ENCODE results near the gene GSPT1. TPM values are rescaled to one million over a fixed set of nuclear protein-coding genes. Genes with fewer than 3 reads are reported as not detected.

GSPT1 gene
- total and polyA plus RNA-seq, 9 donors: 21.1 to 99.3 (median 74.8) TPM

- no peaks in the 10 kb centered on the region for H3K9me3 ChIP-seq
- 53 to 67% (median 61%) methylated on average over 13 of the region's 13 CpGs for WGBS, 3 donors
- peak overlapping the region in 1 of 2 donors; percentile 48 for H3K27ac ChIP-seq
- no peaks in the 10 kb centered on the region for H3K36me3 ChIP-seq
- no peaks in the 10 kb centered on the region for H3K27me3 ChIP-seq
- DNase-seq: no peak
- intact Hi-C loops (cut with DNase I): loop anchor here in 1 of 4 donors (10.0 kb wide), 1 partner anchor 58 kb away; the partner anchor contains the start of gene SNX29
- peak overlapping the region; percentile 34 for H3K4me3 ChIP-seq
- TF ChIP-seq EP300 (IDR thresholded peaks at IDR 0.05): no peak
- no peak for TF ChIP-seq POLR2A (IDR thresholded peaks at IDR 0.05)
- TF ChIP-seq CTCF (IDR thresholded peaks at IDR 0.05): no peak
- peaks cover 4% of the 10 kb centered on the region for H3K4me1 ChIP-seq (ENCODE audit: insufficient read depth)
Measured at GRCh38 chr16:11916524-11917285, 949 bp upstream of the GSPT1 start.

- Histone ChIP-seq H3K27me3 (no peaks in the 10 kb centered on the region), H3K36me3 (no peaks in the 10 kb centered on the region), H3K4me3 (peak overlapping the region; percentile 78), H3K4me1 (ENCODE audit: insufficient read depth) (peaks cover 6% of the 10 kb centered on the region), H3K9me3 (no peaks in the 10 kb centered on the region), H3K27ac (peak overlapping the region; percentile 78 to 87)
- intact Hi-C loops (cut with DNase I): loop anchor here in 1 of 4 donors (10.0 kb wide), 1 partner anchor 60 kb away; the partner anchor contains the start of gene SNX29
- TF ChIP-seq CTCF (IDR thresholded peaks at IDR 0.05) (peak in 1 of 3 donors; percentile 11), EP300 (IDR thresholded peaks at IDR 0.05) (no peak)
- 0 to 1% (median 1%) methylated on average over 24 to 79 of the region's 79 CpGs for WGBS, 3 donors
- DNase-seq: peak in 3 of 5 donors; percentile 41 to 68 (median 59)
Measured at GRCh38 chr16:11915114-11915643, 577 bp downstream of the GSPT1 start.

DNA sequence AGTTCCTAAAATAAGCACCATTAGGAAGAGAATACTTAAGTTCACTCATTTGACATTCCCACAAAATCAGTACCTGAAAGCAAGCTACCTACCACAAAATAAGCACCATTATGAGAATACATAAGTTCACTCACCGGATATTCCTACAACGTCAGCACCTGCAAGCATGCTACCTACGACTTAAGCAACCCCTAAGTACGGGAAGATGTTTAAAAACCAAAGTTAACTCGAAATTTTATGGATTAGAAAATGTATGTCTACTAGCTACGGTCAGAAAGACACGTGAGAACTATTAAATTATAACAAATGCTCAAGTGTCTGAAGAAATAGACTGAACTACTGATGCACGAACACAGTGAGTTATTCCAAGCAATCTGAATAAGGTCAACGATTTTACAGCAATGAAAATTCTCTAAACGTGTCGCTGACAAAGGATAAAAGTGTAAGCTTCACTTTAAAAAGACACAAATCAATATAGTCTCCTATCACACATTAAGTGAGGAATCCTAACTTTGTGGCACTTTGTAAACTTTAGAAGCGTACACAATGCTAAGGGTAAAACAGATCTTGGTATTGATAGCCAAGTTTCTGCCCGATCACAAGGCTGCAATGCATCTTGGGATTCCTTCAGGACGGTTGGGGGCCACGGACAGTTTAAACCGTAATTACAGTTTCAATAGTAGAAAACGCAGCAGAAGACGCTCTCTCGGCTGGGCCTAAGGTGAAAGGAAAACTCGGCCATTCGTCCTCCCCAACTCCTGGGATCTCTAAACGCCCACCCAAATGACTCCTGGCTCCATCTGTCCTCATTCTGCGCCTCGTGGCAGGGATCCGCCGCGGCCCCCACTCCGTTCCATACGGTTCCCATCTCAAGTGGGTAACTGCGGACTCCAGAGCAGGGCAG is 1.3 kb downstream of the GSPT1 start:
- WGBS, 3 donors: 2 to 5% (median 3%) methylated on average over 30 of the region's 30 CpGs
- H3K4me1 ChIP-seq (ENCODE audit: insufficient read depth): peaks cover 10% of the 10 kb centered on the region
- H3K27me3 ChIP-seq: no peaks in the 10 kb centered on the region
- H3K36me3 ChIP-seq: no peaks in the 10 kb centered on the region
- no peak for TF ChIP-seq CTCF (IDR thresholded peaks at IDR 0.05)
- TF ChIP-seq EP300 (IDR thresholded peaks at IDR 0.05): no peak
- TF ChIP-seq POLR2A (IDR thresholded peaks at IDR 0.05): no peak
- DNase-seq: peak in 2 of 5 donors; percentile 28 to 44
- H3K4me3 ChIP-seq: peak overlapping the region; percentile 78
- H3K27ac ChIP-seq: peak overlapping the region; percentile 78 to 87
- H3K9me3 ChIP-seq: no peaks in the 10 kb centered on the region
- intact Hi-C loops (cut with DNase I): loop anchor here in 1 of 4 donors (10.0 kb wide), 1 partner anchor 60 kb away; the partner anchor contains the start of gene SNX29

- DNase-seq: no peak
- WGBS, 3 donors: 61 to 69% (median 63%) methylated on average over 12 of the region's 12 CpGs
- H3K9me3 ChIP-seq: no peaks in the 10 kb centered on the region
- no peaks in the 10 kb centered on the region for H3K27me3 ChIP-seq
- no peak for TF ChIP-seq EP300 (IDR thresholded peaks at IDR 0.05)
- TF ChIP-seq CTCF (IDR thresholded peaks at IDR 0.05): no peak
- no peak for TF ChIP-seq POLR2A (IDR thresholded peaks at IDR 0.05)
- peaks cover 10% of the 10 kb centered on the region for H3K4me1 ChIP-seq (ENCODE audit: insufficient read depth)
- H3K36me3 ChIP-seq: no peaks in the 10 kb centered on the region
- intact Hi-C loops (cut with DNase I): loop anchor here in 1 of 4 donors (10.0 kb wide), 1 partner anchor 61 kb away; the partner anchor contains the start of gene SNX29
- no peak overlapping the region for H3K4me3 ChIP-seq
- H3K27ac ChIP-seq: no peak overlapping the region
Measured at GRCh38 chr16:11913425-11914079, 2.2 kb downstream of the GSPT1 start.
